HepG2 (cell line): ENCODE data around the gene SMOC1.
A peak's percentile ranks its signal among the peaks of the same experiment; 100 is the strongest.

ENCODE experiments used
- CREB3 ChIP-seq: sonication (generic); formaldehyde crosslinking; IDR thresholded peaks from 2 replicates; pipeline ENCODE4 v1.5.0; 2020; ENCODE audit warnings: missing genetic modification reagents
- CTCF ChIP-seq: sonication (generic); formaldehyde crosslinking; IDR thresholded peaks from 2 replicates; pipeline ENCODE4 v1.5.0; 2020; ENCODE audit warnings: mild to moderate bottlenecking, missing genetic modification reagents, moderate library complexity
- DPF2 ChIP-seq: sonication (generic); formaldehyde crosslinking; IDR thresholded peaks from 2 replicates; pipeline ENCODE4 v1.4.0; 2020; ENCODE audit warnings: mild to moderate bottlenecking, low read depth, missing genetic modification reagents, borderline replicate concordance
- NFATC3 ChIP-seq: sonication (generic); formaldehyde crosslinking; IDR thresholded peaks from 2 replicates; pipeline ENCODE4 v1.5.1; 2020; ENCODE audit warnings: mild to moderate bottlenecking, missing genetic modification reagents
- REST ChIP-seq, 2 experiments: IDR thresholded peaks; 2 replicates each; pipeline ENCODE4 v1.6.1; 2011 to 2012; ENCODE audit warnings: low read length in 2 of 2, borderline replicate concordance in 1 of 2, low read depth in 1 of 2, mild to moderate bottlenecking in 1 of 2, moderate library complexity in 1 of 2
- RFX5 ChIP-seq: IDR thresholded peaks from 2 replicates; pipeline ENCODE4 v1.6.1; 2011; ENCODE audit warnings: low read depth, low read length, improper control_type of control experiment
- SP2 ChIP-seq: sonication (generic); formaldehyde crosslinking; IDR thresholded peaks from 2 replicates; pipeline ENCODE4 v1.5.1; 2020; ENCODE audit warnings: mild to moderate bottlenecking, missing genetic modification reagents
- USF2 ChIP-seq, 2 experiments: sonication (generic) in 1 of 2; formaldehyde crosslinking in 1 of 2; IDR thresholded peaks; 2 replicates each; pipeline versions ENCODE4 v1.5.1 to v1.6.1; 2011 to 2020; ENCODE audit warnings: borderline replicate concordance in 1 of 2, low read depth in 1 of 2, low read length in 1 of 2, mild to moderate bottlenecking in 1 of 2, missing genetic modification reagents in 1 of 2, moderate library complexity in 1 of 2
- ZNF138 ChIP-seq: sonication (generic); formaldehyde crosslinking; IDR thresholded peaks from 2 replicates; pipeline ENCODE4 v1.5.0; 2020; ENCODE audit warnings: mild to moderate bottlenecking, low read depth, missing genetic modification reagents
- ZNF143 ChIP-seq: sonication (generic); formaldehyde crosslinking; IDR thresholded peaks from 2 replicates; pipeline ENCODE4 v1.4.0; 2020; ENCODE audit warnings: missing genetic modification reagents
- ZNF800 ChIP-seq: sonication (generic); formaldehyde crosslinking; IDR thresholded peaks from 2 replicates; pipeline ENCODE4 v1.4.0; 2020; ENCODE audit warnings: missing genetic modification reagents

GRCh38 chr14:70045844-70046535, 166.8 kb downstream of the SMOC1 start:
- peak; percentile 32; the same call in 1 of the 2 replicates for TF ChIP-seq USF2 (IDR thresholded peaks at IDR 0.05; ENCODE audit: low read depth, low read length)
- no peak for TF ChIP-seq USF2 (CRISPR knock-in tag; IDR thresholded peaks at IDR 0.05; ENCODE audit: borderline replicate concordance)
- TF ChIP-seq SP2 (CRISPR knock-in tag) = no peak
- no peak for TF ChIP-seq REST (IDR thresholded peaks at IDR 0.05; ENCODE audit: borderline replicate concordance in 1 of 2, low read depth in 1 of 2, low read length in 2 of 2)
- no peak for TF ChIP-seq ZNF800 (CRISPR knock-in tag)
- 0 out of 2 replicates have a peak, but pooled peaks have one; percentile 72 for TF ChIP-seq ZNF138 (CRISPR knock-in tag)
- peak; percentile 100 for TF ChIP-seq CTCF (CRISPR knock-in tag)
- peak; percentile 52; the same call in 1 of the 2 replicates for TF ChIP-seq DPF2
- no peak for TF ChIP-seq CREB3 (CRISPR knock-in tag)
- no peak for TF ChIP-seq RFX5
- TF ChIP-seq ZNF143 (CRISPR knock-in tag) = no peak; the same call in 1 of the 2 replicates
- TF ChIP-seq NFATC3 = no peak
